Stimulated activated CD4-positive, alpha-beta T cell treated with anti-CD3 and anti-CD28 coated beads, Interleukin-15, amount 100 ng/mL, for 24 hours (primary cell): ENCODE data around the gene FAM110D.
A peak's percentile ranks its signal among the peaks of the same experiment; 100 is the strongest.

ENCODE experiments used
- DNase-seq: peaks from one replicate; pipeline ENCODE4 v3.0.0-alpha.2; 2020

FAM110D gene

DNA sequence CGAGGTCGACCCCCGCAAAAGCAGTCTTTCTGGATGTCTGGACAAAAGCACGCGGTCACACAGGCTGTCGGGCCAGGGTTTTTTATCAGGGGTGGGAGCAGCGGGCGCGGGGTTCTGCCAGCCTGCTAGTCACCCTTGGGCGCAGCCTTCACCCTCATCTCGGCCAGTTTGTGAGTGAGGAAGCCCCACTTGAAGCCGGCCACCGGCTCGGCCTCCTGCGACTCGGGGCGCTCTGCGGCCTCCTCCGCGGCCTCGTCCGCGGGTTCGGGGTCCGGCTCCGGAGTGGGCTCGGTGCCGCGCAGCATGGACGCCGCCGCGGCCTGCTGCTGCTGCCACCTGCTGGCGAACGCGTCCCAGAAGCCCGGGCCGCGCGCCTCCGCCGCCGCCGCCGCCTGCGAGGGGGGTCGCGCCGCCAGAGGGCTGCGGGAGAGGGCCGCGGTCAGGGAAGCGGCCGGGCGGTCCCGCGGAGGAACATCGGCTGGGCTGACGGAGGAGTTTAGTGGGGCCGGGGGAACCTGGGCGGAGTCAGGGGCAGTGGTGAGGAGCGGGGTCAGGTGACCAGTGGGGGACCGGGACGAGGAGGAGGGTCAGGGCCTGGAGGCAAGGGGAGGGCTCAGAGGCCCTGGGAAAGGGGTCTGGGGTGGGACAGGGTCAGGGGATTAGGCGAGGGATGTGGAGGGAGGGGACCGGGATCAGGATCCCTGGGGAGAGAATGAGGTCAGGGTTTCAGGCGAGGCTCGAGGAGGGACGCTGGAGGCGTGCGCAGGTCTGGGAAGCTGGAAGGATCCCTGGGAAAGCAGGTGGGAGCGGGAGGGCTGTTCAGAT is 5.4 kb downstream of the FAM110D start:
- peak; percentile 66 for DNase-seq

DNA sequence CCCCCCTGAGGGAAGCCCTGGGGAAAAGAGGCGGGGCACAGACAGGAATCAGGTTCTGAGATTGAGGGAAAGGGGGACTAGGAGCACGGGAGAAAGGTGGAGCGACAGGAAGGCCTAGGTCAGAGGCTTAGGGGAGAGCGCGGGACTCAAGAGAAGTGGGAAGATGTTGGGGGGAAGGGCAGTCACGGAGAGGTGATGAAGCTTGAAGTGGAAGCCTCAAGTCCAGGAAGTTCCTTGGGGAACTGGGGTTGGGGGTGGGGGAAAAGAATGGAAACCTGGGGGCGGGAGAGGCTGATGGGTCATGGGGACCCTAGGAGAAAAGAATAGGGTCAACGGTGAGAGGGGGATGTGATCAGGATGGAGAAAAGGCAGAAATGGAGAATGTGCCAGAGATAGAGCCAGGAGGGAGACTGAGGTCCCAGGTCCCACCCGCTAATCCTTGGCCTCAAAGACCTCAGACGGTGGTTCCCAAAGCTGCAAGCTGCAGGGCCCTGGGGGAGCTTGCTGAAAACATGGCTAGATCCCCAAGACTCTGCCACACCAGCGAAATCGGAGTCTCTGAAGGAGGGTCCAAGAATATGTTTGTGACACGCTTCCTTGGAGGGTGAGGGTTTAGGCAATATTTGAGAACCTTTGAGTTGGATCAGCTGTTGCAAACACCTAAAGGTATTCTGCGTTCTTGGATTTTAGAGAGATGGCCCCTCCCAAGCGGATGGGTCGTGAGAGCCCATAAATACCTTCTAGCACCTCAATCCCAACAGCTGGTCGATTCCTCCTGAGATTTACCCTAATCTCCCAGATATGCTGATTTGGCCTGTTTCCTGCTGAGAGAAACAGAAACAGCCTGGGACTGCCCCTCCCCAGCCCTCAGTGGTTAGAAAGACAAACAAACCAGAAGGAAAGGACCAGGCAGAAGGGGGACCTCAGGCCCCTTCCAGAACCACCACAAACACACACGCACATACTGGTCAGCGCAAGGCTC is 6.3 kb downstream of the FAM110D start:
- DNase-seq: no peak

DNA sequence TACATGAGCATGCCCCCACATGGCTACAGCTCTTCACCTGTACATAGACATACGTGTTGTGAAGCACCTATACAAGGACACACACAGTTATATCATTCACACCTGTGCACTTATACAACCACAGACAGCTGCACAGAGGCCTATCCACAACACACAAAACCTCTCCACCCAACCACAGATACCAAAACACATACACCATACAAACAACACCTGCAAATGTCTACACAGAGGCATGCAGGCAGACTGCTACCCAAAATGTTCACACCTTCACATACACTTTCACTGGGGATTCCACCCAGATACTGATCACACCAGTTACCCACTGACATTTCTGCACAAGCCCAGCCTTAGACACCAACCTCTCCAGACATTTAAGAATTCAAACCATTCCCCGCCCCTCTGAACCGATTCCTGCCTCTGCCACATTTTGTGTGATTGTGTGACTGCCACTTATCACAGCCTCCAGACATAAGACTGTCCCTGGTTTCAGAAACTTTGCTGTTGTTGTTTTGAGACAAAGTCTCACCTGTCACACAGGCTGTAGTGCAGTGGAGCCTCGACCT is 7.9 kb downstream of the FAM110D start:
- no peak for DNase-seq

DNA sequence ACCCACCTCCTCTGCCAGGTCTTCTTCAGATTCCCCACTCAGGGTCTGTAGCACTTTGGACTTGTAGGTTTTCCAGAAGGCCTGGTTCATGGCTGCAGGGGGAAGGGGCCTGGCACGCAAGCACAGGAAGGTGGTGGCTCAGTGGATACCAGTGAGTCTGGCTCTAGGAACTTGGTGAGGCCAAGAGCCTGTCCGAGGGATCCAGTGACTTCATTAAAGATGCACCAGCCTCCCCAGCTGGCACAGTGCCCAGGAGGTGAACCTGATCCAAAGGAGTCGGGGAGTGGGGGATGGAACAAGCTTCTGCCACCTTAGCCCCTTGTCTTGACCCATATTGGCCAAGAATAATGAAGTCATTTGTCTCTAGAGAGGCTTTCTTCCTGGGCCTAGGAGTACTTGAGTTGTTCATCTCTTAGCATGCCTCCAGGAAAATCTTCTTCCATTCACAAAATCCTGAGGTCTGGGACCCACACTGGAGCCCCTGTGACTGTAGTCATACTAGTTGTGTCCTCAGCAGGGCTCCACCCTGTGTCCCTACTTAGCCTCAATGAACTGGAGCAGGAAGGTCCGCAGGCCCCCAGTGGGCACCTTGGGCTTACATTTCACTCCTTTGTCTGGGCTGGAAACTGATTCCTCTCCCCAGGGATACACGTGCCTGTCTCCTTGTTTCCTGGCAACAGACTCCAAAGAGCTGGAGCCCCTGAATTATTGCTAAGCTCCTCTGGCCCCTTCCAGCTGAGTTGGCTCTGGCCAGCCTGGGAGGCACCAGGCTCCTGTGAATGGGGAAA is 9.7 kb downstream of the FAM110D start, which contains the start of gene C1orf232:
TSS of gene C1orf232 (minus strand) at position 554 of the 788 bp plus-strand sequence. CDS start at position 90, 464 bp downstream.
- DNase-seq: no peak

DNA sequence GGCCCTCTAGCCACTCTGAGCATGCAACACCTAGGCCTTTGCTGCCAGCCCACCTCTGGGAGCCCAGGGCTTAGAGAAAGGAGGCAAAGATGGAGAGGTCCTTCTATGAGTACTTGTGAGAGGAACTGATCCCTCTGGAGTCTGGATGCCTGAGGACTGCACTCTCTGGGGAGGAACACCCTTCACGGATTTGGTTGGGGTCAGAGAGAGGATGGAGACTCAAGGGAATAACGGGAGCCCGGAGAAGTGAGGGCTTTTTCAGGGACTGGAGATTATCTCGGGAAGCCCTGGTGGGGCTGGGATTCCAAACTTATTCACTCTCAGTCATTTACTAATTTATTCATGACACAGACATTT is 10.3 kb downstream of the FAM110D start:
- DNase-seq: no peak

DNA sequence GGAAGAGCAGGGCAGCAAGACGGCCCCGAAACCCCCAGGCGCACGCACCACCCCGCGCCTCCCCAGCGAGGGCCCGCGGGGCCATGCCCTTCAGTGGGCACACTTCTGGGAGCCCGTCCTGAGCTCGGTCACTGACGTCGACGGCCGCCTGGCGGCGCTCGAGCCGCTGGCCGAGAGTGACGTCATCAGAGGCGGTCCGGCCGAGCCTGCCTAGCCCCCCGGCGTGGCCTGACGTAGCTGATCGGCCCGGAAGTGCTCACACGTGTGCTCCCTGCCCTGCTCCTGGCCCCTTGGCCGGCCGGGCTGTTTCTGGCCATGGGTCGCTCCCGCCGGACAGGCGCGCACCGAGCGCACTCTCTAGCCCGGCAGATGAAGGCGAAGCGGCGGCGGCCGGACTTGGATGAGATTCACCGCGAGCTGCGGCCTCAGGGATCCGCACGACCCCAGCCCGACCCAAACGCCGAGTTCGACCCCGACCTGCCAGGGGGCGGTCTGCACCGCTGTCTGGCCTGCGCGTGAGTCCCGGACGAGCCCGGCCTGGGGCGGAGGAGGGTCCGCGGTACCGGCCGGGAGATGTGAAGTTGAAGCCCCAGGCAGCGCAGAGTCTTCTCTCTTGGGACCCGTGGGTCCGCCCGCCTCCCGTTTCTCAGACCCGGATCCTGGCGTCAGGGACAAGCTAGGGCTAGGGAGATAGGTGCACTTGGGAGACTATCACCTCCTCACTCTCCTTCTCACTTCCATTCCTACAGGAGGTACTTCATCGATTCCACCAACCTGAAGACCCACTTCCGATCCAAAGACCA is 11.0 kb downstream of the FAM110D start, which contains the start of gene ZNF593:
TSS of gene ZNF593 (plus strand) at position 240 of the 803 bp plus-strand sequence. CDS start at position 316, 76 bp downstream.
- peak; percentile 94 for DNase-seq

DNA sequence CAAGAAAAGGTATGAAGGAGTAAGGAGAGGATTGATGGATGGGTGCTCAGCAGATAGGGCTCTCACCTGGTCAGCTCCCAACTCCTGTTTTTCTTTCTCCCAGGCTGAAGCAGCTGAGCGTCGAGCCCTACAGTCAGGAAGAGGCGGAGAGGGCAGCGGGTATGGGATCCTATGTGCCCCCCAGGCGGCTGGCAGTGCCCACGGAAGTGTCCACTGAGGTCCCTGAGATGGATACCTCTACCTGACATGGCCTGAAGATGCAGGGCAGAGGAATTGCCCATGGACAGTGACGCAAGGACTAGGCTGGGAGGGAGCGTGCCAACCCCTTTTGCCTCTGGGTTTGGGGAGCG is 11.6 kb downstream of the FAM110D start:
- no peak for DNase-seq

DNA sequence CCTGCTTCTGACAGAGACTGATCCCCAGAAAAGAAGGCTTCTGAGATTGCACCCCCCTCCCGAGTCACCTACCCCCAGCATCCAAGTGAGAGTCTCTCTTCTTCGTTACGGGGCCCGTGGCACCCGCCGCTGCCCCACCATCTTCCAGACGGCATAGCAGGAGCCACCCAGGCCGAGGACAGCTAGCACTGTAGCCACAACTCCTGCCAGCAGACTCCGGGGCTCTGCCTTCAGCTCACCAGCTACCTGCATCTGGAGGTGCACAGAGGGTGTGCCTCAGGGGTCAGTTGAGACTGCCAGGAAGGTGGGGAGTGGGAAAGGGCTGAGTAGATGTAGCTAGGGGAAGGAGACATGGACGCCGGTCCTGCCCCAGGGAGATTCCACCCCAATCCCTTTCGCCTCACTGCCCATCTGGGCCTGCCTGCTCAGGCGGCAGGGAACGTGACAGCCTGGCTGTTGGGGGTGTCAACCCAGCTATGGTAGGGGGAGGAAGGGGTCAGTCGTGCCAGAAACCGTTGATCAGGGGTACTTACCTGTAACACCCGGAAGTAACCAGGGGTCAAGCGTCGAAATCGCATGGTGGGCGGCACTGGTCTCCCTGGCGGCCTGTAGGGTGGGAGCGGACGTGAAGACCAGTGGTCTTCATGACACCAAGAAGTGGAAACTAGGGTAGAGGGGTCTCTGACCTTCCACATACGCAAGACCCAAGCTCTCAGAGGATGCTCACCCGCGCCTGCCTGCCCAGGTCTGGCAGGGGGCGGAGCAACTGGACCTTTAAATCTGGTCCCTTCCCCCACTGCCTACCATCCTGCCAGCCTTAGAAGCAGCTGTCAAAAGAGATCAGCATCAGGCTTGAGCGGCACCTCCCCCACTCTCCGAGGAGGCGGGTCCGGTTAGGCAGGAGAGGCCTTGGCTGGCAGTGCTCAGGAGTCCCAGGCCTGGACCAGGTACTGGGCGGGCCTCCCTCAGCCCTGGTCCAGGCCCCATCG is 12.5 kb downstream of the FAM110D start, which contains the start of gene ZNF593OS:
TSS of gene ZNF593OS (minus strand) at position 749 of the 989 bp plus-strand sequence. CDS start at position 578, 171 bp downstream.
- no peak for DNase-seq

DNA sequence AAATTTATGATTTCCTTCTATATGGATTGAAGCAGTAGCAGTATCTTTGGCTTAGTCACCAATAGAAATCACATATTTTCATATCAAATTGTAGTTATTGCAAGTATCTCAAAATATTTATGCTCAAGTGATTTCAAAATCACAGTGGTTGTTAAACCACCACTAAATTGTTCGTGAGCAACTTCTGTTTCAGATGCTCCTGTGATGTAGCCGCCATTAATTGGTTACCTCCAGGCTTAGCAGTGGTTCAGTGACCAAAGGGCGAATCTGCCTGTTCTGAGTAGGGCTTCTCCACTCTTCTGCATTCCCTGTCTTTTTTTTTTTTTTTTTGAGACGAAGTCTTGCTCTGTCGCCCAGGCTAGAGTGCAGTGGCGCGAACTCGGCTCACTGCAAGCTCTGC is 16.5 kb downstream of the FAM110D start:
- no peak for DNase-seq

DNA sequence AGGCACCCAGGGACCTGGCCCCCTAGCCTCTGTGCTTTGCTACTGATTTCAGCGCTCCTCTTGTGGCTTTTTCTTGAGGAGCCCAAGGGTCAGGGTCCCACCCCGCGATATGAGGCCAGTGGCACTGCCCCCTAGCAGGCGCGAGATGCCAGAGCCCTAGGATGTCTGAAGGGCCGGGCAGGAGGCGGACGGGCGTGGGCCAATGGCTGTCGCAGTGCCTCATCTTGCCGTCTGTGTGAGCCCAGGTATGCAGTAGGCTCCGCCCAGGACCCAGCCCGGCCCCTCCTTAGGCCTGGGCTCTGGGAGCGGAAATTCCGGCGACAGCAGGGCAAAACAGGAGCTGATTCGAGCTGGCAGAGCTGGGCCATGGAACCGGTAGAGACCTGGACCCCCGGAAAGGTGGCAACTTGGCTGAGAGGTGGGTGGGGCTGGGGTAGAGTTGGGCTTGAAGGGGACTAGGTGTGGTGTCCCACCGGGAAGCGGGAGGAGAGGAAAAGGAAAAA is 18.4 kb downstream of the FAM110D start, which contains the start of gene CNKSR1:
TSS of gene CNKSR1 (plus strand) at position 310 of the 503 bp plus-strand sequence. CDS start at position 367, 57 bp downstream.
- DNase-seq: peak; percentile 50

DNA sequence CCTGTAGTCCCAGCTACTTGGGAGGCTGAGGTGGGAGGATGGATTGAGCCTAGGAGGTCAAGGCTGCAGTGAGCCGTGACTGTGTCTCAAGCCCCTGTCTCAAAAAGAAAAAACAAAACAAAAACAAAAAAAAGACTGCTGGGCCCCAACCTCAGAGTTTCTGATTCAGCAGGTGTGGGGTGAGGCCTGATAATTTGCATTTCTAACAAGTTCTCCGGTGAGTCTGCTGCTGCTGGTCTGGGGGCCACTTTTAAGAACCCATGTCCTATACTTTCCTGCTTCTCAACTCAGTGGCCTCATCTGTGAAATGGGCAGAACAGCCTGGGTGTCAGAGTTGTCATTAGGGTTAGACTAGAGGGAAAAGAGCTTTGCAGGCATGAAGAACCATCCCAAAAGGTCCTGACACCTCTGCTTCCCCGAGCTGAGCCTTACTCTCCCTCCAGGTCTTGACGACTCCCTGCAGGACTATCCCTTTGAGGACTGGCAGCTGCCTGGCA is 21.2 kb downstream of the FAM110D start:
- no peak for DNase-seq

DNA sequence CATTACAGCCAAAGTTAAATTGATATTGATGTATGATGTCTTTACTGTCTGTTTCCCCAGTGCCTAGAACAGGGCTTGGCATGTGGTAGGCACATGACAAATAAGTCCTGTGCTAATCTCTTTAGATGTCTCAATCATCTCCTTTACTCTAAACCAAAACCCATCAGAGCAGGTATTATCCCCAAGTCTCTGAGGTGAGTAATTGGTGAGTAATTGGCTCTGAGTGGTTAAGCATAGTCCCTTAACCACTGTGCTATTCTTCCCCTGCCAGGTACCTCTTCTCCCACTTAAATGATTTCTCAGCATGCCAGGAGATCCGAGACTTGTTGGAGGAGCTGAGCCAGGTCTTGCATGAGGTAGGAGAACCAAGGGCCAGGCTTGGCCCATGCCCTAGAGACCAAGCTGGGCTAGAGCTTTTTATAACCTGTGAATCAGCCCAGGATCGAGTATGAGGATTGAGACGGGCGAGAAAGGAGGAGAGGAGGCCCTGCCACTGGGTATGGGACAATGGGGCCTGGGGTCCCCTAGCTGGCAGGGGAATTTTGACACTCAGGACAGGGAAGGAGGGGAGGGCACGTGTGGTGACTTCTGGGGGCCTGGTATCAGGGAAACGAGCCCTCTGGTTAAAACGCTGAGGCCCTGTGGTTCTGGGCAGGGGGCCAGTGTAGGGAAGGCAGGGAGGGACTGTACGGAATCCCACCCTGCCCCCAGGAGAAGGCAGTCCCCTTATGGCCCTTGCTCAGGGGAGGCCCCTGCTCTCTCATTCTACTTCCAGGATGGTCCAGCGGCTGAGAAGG is 22.9 kb downstream of the FAM110D start:
- DNase-seq: no peak

DNA sequence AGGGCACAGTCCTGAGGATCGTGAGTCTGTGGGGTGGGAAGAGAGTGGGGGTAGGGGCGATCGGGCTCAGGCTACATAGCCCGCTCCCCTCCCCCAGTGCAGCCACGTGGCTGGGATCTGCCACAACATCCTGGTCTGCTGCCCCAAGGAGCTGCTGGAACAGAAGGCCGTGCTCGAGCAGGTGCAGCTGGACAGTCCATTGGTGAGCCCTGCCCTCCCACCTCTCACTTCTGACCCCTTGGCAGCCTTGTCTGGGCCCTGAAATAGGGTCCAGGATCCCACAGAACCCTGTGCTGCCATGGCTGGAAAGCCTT is 23.5 kb downstream of the FAM110D start:
- no peak for DNase-seq

DNA sequence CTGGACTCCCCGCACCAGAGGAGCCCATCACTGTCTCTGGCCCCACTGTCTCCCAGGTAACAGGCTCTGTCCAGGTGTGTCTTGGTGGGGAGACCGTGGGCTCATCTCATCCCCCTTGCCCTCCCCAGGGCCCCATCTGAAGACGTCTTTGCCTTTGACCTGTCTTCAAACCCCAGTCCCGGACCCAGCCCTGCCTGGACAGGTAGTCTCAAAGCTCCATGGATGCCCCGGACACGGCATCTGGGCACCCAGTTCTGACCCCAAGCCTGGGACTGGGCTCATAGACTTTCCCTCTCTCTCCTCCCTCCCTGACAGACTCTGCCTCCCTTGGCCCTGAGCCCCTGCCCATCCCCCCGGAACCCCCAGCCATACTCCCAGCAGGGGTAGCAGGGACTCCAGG is 25.2 kb downstream of the FAM110D start:
- no peak for DNase-seq

DNA sequence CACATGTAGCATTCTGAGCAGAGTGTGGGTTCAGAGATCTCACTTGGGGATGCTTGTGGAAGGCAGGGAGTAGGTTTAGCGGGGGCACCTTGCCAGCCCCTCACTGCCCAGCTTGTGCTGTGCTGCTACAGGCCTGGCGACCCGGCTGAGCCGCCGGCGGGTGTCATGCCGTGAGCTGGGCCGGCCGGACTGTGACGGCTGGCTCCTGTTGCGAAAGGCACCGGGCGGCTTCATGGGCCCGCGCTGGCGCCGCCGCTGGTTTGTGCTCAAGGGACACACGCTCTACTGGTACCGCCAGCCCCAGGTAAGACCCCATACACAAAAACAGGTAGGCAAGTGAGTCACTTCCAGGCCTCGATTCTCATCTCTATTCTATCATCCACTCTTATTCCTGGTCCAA is 26.0 kb downstream of the FAM110D start:
- DNase-seq: no peak

DNA sequence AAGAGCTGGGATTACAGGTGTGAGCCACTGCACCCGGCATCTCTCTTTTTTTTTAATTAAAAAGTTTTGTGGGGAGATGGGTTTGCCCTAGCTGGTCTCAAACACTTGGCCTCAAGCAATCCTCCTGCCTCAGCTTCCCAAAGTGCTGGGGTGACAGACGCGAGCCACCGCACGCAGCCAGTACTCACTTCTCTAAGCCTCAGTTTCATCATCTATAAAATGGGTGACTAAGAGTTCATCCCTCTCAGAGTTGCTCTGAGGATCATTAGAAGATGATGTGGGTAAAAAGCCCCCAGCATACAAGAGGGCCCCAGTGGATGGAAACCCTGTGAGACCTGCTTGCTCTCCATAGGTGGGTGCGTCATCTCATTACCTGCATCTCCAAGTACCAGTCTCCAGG is 29.0 kb downstream of the FAM110D start:
- no peak for DNase-seq

DNA sequence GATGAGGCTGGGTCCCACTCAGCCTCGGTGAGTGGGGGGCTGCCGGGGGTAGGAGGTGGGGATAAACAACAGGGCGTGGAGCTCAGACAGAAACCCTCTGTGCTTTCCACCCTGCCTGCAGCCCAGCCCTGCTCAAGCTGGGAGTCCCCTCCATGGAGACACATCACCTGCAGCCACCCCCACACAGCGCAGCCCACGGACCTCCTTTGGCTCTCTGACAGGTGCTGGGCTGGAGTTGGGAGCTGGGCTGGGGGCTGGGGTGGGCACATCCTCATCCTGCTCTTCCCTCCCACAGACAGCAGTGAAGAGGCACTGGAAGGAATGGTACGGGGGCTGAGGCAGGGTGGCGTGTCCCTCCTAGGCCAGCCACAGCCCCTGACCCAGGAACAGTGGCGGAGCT is 29.6 kb downstream of the FAM110D start:
- no peak for DNase-seq

DNA sequence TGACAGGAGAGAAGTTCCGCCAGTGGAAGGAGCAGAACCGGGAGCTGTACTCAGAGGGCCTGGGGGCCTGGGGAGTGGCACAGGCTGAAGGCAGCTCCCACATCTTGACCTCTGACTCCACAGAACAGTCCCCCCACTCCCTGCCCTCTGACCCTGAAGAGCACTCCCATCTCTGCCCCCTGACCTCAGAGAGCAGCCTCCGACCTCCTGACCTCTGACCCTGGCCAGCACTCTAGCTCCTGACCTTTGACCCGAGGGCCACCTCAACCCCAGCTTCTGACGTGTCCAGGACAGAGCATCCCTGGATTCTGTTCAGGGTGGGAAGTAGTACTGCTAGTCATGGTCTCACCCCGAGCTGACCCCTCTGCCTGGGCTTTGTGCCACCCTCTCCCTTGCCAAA is 30.5 kb downstream of the FAM110D start:
- DNase-seq: no peak

DNA sequence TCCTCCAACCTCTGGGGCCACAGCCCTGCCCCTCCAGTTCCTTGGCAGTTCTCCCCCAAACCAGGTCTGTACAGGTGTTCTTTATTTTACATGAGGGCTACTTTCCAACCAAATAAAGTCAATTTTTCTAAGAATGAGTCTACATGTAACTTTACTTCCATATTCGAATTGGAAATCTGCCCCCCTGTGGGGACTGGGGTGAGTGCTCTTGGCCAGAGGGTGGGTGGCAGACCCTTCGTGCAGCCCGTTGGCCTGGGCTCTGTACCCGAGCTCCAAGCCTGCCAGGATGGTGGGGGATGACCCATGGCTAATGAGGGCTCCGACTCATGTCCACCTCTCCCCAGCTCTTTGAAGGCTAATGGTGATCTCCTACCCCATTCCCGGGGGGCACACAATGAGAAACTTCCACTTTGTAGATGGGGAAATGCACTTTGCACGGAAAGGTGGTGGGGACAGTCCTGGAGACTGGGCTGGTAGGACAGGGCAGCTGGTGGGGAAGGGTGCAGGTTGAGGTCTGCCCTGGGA is 30.9 kb downstream of the FAM110D start:
- DNase-seq: no peak
